ENCODE data around the gene ADAMTSL2.

ADAMTSL2 gene

DNA sequence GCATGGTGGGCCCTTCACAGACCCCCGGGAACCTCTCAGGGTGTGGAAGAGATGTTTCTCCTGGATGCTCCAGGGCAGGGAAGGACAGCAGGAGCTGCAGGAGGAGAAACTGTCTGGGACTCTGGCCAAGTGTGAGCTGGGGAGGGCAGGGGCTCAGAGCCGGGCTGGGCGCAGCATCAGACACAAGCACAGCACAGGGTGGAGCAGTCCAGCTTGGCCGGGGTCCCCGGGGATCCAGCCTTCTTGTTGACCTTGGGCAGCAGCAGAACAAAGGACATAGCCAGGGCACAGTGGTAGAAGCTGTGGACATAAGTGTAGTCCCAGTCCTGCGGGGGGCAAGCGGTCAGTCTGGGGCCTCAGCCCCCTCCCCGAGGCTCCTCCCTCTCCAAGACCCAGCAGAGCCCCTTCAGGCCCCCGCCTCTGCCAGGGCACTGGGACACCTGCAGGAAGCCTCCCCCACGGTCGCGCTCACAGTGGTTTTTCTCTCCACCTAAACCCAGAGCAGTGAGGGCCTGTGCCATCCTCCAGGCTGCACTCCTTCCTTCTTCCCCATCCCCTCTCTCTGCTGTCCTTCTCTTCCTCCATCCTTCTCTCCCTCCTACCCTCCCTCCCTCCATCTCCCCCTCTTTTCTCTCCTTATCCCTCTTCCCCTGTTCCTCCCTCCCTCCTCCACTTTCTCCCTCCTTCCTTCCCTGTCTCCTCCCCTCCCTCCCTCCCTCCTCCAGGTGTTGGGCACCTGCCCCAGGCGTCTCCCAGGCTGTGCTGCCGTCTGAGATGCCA lies 19.9 kb upstream of the ADAMTSL2 start:
- Histone ChIP-seq H3K9me3 (ENCODE audit: low read depth, low read length) (no peaks in the 10 kb centered on the region), H3K4me3 (no peak overlapping the region), H3K9ac (ENCODE audit: insufficient read length) (no peak overlapping the region), H3K27ac (no peak overlapping the region), H3K36me3 (ENCODE audit: insufficient read depth, low read length) (no peaks in the 10 kb centered on the region)
- no peak for TF ChIP-seq EZH2 (IDR thresholded peaks at IDR 0.05)
- DNase-seq (ENCODE audit: low read depth, low spot score) = no peak

- Histone ChIP-seq H3K9ac (ENCODE audit: insufficient read length) (no peak overlapping the region), H3K4me3 (no peak overlapping the region), H3K9me3 (ENCODE audit: low read depth, low read length) (no peaks in the 10 kb centered on the region), H3K27ac (no peak overlapping the region), H3K36me3 (ENCODE audit: insufficient read depth, low read length) (no peaks in the 10 kb centered on the region)
- no peak for DNase-seq (ENCODE audit: low read depth, low spot score)
- TF ChIP-seq EZH2 (IDR thresholded peaks at IDR 0.05) (no peak), FOXP2 (optimal IDR thresholded peaks at IDR 0.05; ENCODE audit: control extremely low read depth, extremely low read length, insufficient read depth) (no peak), POLR2AphosphoS5 (IDR thresholded peaks at IDR 0.05; ENCODE audit: borderline replicate concordance, low read depth, low read length) (no peak)
Measured at GRCh38 chr9:133515240-133515610, 19.3 kb upstream of the ADAMTSL2 start.

DNA sequence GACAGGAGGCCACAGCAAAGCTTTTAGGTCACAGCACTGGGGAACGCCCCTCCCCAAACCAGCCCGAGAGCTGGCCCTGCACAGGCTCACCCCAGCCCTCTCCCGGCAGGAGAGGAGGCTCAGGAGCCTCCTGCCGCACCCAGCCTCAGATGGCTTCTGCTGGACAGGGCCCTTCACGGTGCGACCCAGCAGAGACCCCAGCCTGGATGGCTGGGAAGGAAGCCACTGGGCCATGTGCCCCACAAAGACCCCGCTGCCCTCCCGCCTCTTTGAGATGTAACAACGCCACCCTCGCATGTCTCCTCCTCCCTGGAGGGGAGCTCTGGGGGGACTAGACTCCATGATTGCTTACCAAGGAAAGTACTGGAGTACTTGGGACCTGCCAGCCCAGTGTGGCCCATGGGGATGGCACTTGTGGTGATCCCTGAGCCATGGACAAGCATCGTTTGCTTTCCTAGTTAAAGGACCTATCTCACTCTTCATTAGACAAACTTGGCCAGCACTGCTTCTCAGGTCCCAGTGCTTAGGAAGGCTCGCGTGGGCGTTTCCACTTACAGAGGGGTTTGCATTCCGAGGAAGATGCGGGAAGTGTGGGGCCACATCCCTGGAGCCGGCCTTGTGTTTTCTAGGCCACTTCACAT lies 18.8 kb upstream of the ADAMTSL2 start:
- no peak for DNase-seq (ENCODE audit: low read depth, low spot score)
- Histone ChIP-seq H3K9ac (ENCODE audit: insufficient read length) (no peak overlapping the region), H3K36me3 (ENCODE audit: insufficient read depth, low read length) (no peaks in the 10 kb centered on the region), H3K27ac (no peak overlapping the region), H3K9me3 (ENCODE audit: low read depth, low read length) (no peaks in the 10 kb centered on the region), H3K4me3 (no peak overlapping the region)
- TF ChIP-seq POLR2AphosphoS5 (IDR thresholded peaks at IDR 0.05; ENCODE audit: borderline replicate concordance, low read depth, low read length) (no peak), EZH2 (IDR thresholded peaks at IDR 0.05) (no peak), FOXP2 (optimal IDR thresholded peaks at IDR 0.05; ENCODE audit: control extremely low read depth, extremely low read length, insufficient read depth) (no peak)

- H3K36me3 ChIP-seq (ENCODE audit: insufficient read depth, low read length) = no peaks in the 10 kb centered on the region
- H3K9ac ChIP-seq (ENCODE audit: insufficient read length) = no peak overlapping the region
- TF ChIP-seq FOXP2 (optimal IDR thresholded peaks at IDR 0.05; ENCODE audit: control extremely low read depth, extremely low read length, insufficient read depth) = no peak
- TF ChIP-seq POLR2AphosphoS5 (IDR thresholded peaks at IDR 0.05; ENCODE audit: borderline replicate concordance, low read depth, low read length) = no peak
- no peak for TF ChIP-seq EZH2 (IDR thresholded peaks at IDR 0.05)
- no peak overlapping the region for H3K27ac ChIP-seq
- no peaks in the 10 kb centered on the region for H3K9me3 ChIP-seq (ENCODE audit: low read depth, low read length)
- DNase-seq (ENCODE audit: low read depth, low spot score) = no peak
- no peak overlapping the region for H3K4me3 ChIP-seq
Measured at GRCh38 chr9:133516256-133516960, 18.1 kb upstream of the ADAMTSL2 start.

GRCh38 chr9:133516961-133517350 lies 17.5 kb upstream of the ADAMTSL2 start:
- no peak overlapping the region for H3K27ac ChIP-seq
- DNase-seq (ENCODE audit: low read depth, low spot score) = no peak
- no peak overlapping the region for H3K4me3 ChIP-seq
- TF ChIP-seq POLR2AphosphoS5 (IDR thresholded peaks at IDR 0.05; ENCODE audit: borderline replicate concordance, low read depth, low read length) (no peak), FOXP2 (optimal IDR thresholded peaks at IDR 0.05; ENCODE audit: control extremely low read depth, extremely low read length, insufficient read depth) (no peak), EZH2 (IDR thresholded peaks at IDR 0.05) (no peak)
- H3K36me3 ChIP-seq (ENCODE audit: insufficient read depth, low read length) = no peaks in the 10 kb centered on the region
- H3K9me3 ChIP-seq (ENCODE audit: low read depth, low read length) = no peaks in the 10 kb centered on the region
- H3K9ac ChIP-seq (ENCODE audit: insufficient read length) = no peak overlapping the region

- DNase-seq (ENCODE audit: low read depth, low spot score) = no peak
- Histone ChIP-seq H3K36me3 (ENCODE audit: insufficient read depth, low read length) (no peaks in the 10 kb centered on the region), H3K9me3 (ENCODE audit: low read depth, low read length) (no peaks in the 10 kb centered on the region), H3K9ac (ENCODE audit: insufficient read length) (no peak overlapping the region), H3K27ac (no peak overlapping the region), H3K4me3 (no peak overlapping the region)
- TF ChIP-seq FOXP2 (optimal IDR thresholded peaks at IDR 0.05; ENCODE audit: control extremely low read depth, extremely low read length, insufficient read depth) = no peak
- no peak for TF ChIP-seq EZH2 (IDR thresholded peaks at IDR 0.05)
- TF ChIP-seq POLR2AphosphoS5 (IDR thresholded peaks at IDR 0.05; ENCODE audit: borderline replicate concordance, low read depth, low read length) = no peak
Measured at GRCh38 chr9:133517711-133518110, 16.8 kb upstream of the ADAMTSL2 start.

- TF ChIP-seq FOXP2 (optimal IDR thresholded peaks at IDR 0.05; ENCODE audit: control extremely low read depth, extremely low read length, insufficient read depth) (no peak), EZH2 (IDR thresholded peaks at IDR 0.05) (no peak)
- Histone ChIP-seq H3K9me3 (ENCODE audit: low read depth, low read length) (no peaks in the 10 kb centered on the region), H3K27ac (no peak overlapping the region), H3K9ac (ENCODE audit: insufficient read length) (no peak overlapping the region), H3K36me3 (ENCODE audit: insufficient read depth, low read length) (no peaks in the 10 kb centered on the region), H3K4me3 (no peak overlapping the region)
- no peak for DNase-seq (ENCODE audit: low read depth, low spot score)
Measured at GRCh38 chr9:133518200-133518599, 16.3 kb upstream of the ADAMTSL2 start.

GRCh38 chr9:133518706-133519449 lies 15.6 kb upstream of the ADAMTSL2 start:
- H3K27ac ChIP-seq = no peak overlapping the region
- no peak overlapping the region for H3K9ac ChIP-seq (ENCODE audit: insufficient read length)
- TF ChIP-seq FOXP2 (optimal IDR thresholded peaks at IDR 0.05; ENCODE audit: control extremely low read depth, extremely low read length, insufficient read depth) (no peak), EZH2 (IDR thresholded peaks at IDR 0.05) (no peak), POLR2AphosphoS5 (IDR thresholded peaks at IDR 0.05; ENCODE audit: borderline replicate concordance, low read depth, low read length) (no peak)
- no peaks in the 10 kb centered on the region for H3K9me3 ChIP-seq (ENCODE audit: low read depth, low read length)
- H3K36me3 ChIP-seq (ENCODE audit: insufficient read depth, low read length) = no peaks in the 10 kb centered on the region
- no peak for DNase-seq (ENCODE audit: low read depth, low spot score)
- no peak overlapping the region for H3K4me3 ChIP-seq
